Progenitor cell of endocrine pancreas (in vitro differentiated cells): ENCODE measurements around the gene ABCC8. TPM values are rescaled to one million over a fixed set of nuclear protein-coding genes. Genes with fewer than 3 reads are reported as not detected.

ENCODE experiments used
- DNase-seq: peaks from one replicate; pipeline ENCODE4 v3.0.0; 2021; ENCODE audit warnings: low spot score; ENCODE audit not compliant: unreplicated experiment
- H3K27ac Mint-ChIP-seq: 2 replicates; pipeline ENCODE4 v1.8.0; 2021; ENCODE audit warnings: mild to moderate bottlenecking, moderate library complexity, mixed read lengths
- H3K27me3 Mint-ChIP-seq: 2 replicates; pipeline ENCODE4 v1.8.0; 2021; ENCODE audit warnings: mixed read lengths
- H3K36me3 Mint-ChIP-seq: 2 replicates; pipeline ENCODE4 v1.8.0; 2022; ENCODE audit warnings: mixed read lengths; ENCODE audit not compliant: insufficient read depth
- H3K4me1 Mint-ChIP-seq: 2 replicates; pipeline ENCODE4 v1.8.0; 2021; ENCODE audit warnings: low read depth, mixed read lengths
- H3K4me3 Mint-ChIP-seq: 2 replicates; pipeline ENCODE4 v1.8.0; 2021; ENCODE audit warnings: low read depth, mild to moderate bottlenecking, moderate library complexity, mixed read lengths
- H3K9me3 Mint-ChIP-seq: 2 replicates; pipeline ENCODE4 v1.8.0; 2021; ENCODE audit warnings: low read depth, mixed read lengths
- CTCF ChIP-seq: fragments of 200-600 bp; sonication (generic); IDR thresholded peaks from one replicate; pipeline ENCODE4 v1.5.0; 2021; ENCODE audit warnings: antibody characterized with exemption, mild to moderate bottlenecking; ENCODE audit not compliant: unreplicated experiment
- total RNA-seq: library from RNA; stranded (reverse); gene quantifications from 2 replicates; pipeline ENCODE4 v1.2.1, GENCODE V29; 2021

The ABCC8 gene
- total RNA-seq, 1 donor from 2014 or later: 23.9 TPM

DNA sequence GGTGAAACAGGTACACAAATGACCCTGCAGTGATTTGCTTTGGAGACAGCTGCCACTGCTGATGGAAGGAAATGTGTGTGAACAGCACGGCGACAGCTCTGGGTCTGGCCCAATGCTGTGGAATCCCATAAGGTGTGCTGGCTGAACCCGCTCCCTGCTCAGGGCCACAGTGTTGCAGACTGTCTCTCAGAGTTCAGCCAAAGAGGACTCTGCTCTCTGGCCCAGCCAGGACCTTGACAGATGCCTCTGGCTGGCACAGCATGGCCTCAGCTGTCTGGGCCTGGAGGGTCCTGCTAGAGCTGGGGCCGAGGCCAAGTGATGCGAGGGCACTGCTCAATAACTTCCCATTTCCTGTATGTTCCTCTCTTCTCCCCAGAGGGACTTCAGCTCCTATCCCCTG lies 5.3 kb upstream of the ABCC8 start:
- no peak for DNase-seq
- H3K4me1 Mint-ChIP-seq: no peaks in the 10 kb centered on the region
- H3K27ac Mint-ChIP-seq: no peak overlapping the region
- H3K4me3 Mint-ChIP-seq: no peak overlapping the region
- H3K36me3 Mint-ChIP-seq: no peaks in the 10 kb centered on the region
- no peaks in the 10 kb centered on the region for H3K9me3 Mint-ChIP-seq
- no peak for TF ChIP-seq CTCF
- peaks cover 42% of the 10 kb centered on the region for H3K27me3 Mint-ChIP-seq

- Mint-ChIP-seq H3K4me3 (no peak overlapping the region), H3K27ac (no peak overlapping the region), H3K27me3 (peaks cover 57% of the 10 kb centered on the region), H3K9me3 (no peaks in the 10 kb centered on the region), H3K4me1 (no peaks in the 10 kb centered on the region), H3K36me3 (no peaks in the 10 kb centered on the region)
- DNase-seq: peak; percentile 35
- TF ChIP-seq CTCF: no peak
These were observed 2.9 kb upstream of the ABCC8 start for GRCh38 chr11:17479284-17480214.

GRCh38 chr11:17478070-17478469 lies 1.4 kb upstream of the ABCC8 start:
- no peak overlapping the region for H3K27ac Mint-ChIP-seq
- no peaks in the 10 kb centered on the region for H3K9me3 Mint-ChIP-seq
- no peaks in the 10 kb centered on the region for H3K4me1 Mint-ChIP-seq
- no peak overlapping the region for H3K4me3 Mint-ChIP-seq
- no peak for TF ChIP-seq CTCF
- H3K36me3 Mint-ChIP-seq: no peaks in the 10 kb centered on the region
- H3K27me3 Mint-ChIP-seq: peaks cover 72% of the 10 kb centered on the region
- no peak for DNase-seq

GRCh38 chr11:17477361-17477760 lies 716 bp upstream of the ABCC8 start:
- no peak for TF ChIP-seq CTCF
- Mint-ChIP-seq H3K27ac (no peak overlapping the region), H3K4me1 (no peaks in the 10 kb centered on the region), H3K27me3 (peaks cover 79% of the 10 kb centered on the region), H3K9me3 (no peaks in the 10 kb centered on the region), H3K4me3 (peak overlapping the region; percentile 31), H3K36me3 (no peaks in the 10 kb centered on the region)
- DNase-seq: no peak

- no peaks in the 10 kb centered on the region for H3K36me3 Mint-ChIP-seq
- no peaks in the 10 kb centered on the region for H3K9me3 Mint-ChIP-seq
- TF ChIP-seq CTCF: no peak
- peak overlapping the region; percentile 31 for H3K4me3 Mint-ChIP-seq
- no peak for DNase-seq
- peaks cover 81% of the 10 kb centered on the region for H3K27me3 Mint-ChIP-seq
- H3K27ac Mint-ChIP-seq: no peak overlapping the region
- H3K4me1 Mint-ChIP-seq: no peaks in the 10 kb centered on the region
These were observed 364 bp upstream of the ABCC8 start for GRCh38 chr11:17477084-17477333.
